HG03135 (cell line): ENCODE measurements around the gene ELMO1.
A peak's percentile ranks its signal among the peaks of the same experiment; 100 is the strongest.

Experiments
- ATAC-seq: cut with Tn5 transposase; IDR thresholded peaks from one replicate; pipeline ENCODE4 v1.9.1; 2021; ENCODE audit warnings: mild to moderate bottlenecking, moderate library complexity; ENCODE audit not compliant: unreplicated experiment

Gene ELMO1

GRCh38 chr7:37448636-37449361 is at the start of gene ELMO1:
ELMO1 (minus strand) TSS chr7:37448864; CDS start chr7:37342690, 106,174 bp downstream.
- peak; percentile 94 for ATAC-seq

GRCh38 chr7:37497576-37497975 is 48.9 kb upstream of the ELMO1 start:
- no peak for ATAC-seq

- no peak for ATAC-seq
Observed at GRCh38 chr7:37495574-37496184, 47.0 kb upstream of the ELMO1 start.

GRCh38 chr7:37494926-37495325 is 46.3 kb upstream of the ELMO1 start:
- no peak for ATAC-seq

GRCh38 chr7:37493810-37494209 is 45.1 kb upstream of the ELMO1 start:
- no peak for ATAC-seq

- ATAC-seq, result no peak
Observed at GRCh38 chr7:37493123-37493522, 44.5 kb upstream of the ELMO1 start.

- no peak for ATAC-seq
Observed at GRCh38 chr7:37491919-37492694, 43.4 kb upstream of the ELMO1 start.

GRCh38 chr7:37489703-37490102 is 41.0 kb upstream of the ELMO1 start:
- ATAC-seq, result no peak

- ATAC-seq, result no peak
Observed at GRCh38 chr7:37488163-37488764, 39.6 kb upstream of the ELMO1 start.

- no peak for ATAC-seq
Observed at GRCh38 chr7:37484426-37485073, 35.9 kb upstream of the ELMO1 start.

- ATAC-seq, result no peak
Observed at GRCh38 chr7:37483627-37484026, 35.0 kb upstream of the ELMO1 start.

- no peak for ATAC-seq
Observed at GRCh38 chr7:37482953-37483352, 34.3 kb upstream of the ELMO1 start.

GRCh38 chr7:37482505-37482904 is 33.8 kb upstream of the ELMO1 start:
- no peak for ATAC-seq

- ATAC-seq, result no peak
Observed at GRCh38 chr7:37481722-37482288, 33.1 kb upstream of the ELMO1 start.

- no peak for ATAC-seq
Observed at GRCh38 chr7:37481154-37481553, 32.5 kb upstream of the ELMO1 start.

GRCh38 chr7:37480041-37481031 is 31.7 kb upstream of the ELMO1 start:
- no peak for ATAC-seq

GRCh38 chr7:37476881-37477450 is 28.3 kb upstream of the ELMO1 start:
- no peak for ATAC-seq

- ATAC-seq, result no peak
Observed at GRCh38 chr7:37476428-37476827, 27.8 kb upstream of the ELMO1 start.

GRCh38 chr7:37475646-37476045 is 27.0 kb upstream of the ELMO1 start:
- ATAC-seq, result no peak
